AG08395 (cell line): ENCODE measurements around the gene RBM8A.

Experiments
- DNase-seq: peaks from one replicate; pipeline ENCODE4 v3.0.0; 2012; ENCODE audit warnings: mixed read lengths, low spot score

RBM8A gene

DNA sequence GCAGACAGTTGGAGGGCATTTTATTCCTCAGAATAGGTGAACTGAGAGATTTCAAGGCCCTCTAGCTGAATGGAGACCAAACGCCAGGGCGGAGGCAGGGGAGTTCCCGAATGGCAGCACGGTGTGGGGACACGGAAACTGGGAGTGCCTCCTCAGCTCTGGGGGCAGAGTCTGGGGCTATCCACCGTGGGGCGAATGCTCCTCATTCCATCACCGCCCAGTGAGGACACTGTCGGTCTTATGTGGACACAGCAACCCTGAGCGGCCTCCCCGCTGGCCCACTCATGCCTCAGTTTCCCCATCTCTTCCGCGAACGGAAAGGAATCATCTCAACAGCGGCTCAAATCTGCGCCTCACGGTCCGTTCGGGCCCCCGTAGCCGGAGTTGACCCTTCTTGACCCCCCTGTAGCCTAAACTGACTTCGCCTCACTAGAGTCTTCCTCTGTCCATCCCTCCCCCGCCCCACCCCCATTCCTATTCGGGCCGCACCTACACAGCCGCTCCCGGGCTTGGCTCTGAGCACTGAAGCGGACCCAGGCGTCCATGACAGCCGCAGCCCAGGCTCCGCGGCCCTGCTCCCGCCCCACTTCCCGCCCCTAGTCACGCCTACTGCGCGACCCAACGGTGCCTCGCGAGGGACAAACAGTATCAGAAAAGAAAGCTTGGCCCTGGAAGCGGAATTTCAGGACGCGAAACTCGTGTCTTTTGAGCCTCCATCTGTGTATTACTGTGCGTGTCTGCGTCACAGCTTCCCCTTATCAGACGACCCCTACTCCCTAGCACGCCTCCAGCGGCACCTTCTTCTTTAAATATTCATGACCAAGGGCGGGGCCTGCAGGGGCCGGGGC is 8.9 kb downstream of the RBM8A start, which contains the start of gene PEX11B:
Gene PEX11B, minus strand, starts transcription at position 574 of the 848 bp plus-strand sequence. Its CDS starts 29 bp downstream, at position 545.
- DNase-seq: peak; percentile 92

DNA sequence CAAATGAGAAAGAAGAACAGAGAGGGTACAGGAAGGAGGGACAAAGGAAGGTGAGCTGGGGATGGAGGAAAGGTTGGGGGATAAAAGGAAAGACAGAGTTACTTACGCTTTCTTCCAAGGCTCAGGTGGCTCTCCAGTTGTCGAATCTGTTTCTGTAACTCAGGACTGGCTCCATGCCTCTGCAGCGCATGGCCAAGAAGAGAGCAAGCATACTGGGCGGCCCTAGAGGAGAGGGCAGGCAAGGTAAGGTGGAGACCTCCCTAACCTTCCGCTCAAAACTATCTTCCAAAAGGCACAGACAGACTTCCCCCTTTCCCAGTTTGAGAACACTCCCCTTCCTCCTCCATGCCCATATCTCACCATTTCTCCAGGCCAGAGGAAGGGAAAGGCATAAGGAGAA is 9.7 kb downstream of the RBM8A start:
- DNase-seq: no peak

DNA sequence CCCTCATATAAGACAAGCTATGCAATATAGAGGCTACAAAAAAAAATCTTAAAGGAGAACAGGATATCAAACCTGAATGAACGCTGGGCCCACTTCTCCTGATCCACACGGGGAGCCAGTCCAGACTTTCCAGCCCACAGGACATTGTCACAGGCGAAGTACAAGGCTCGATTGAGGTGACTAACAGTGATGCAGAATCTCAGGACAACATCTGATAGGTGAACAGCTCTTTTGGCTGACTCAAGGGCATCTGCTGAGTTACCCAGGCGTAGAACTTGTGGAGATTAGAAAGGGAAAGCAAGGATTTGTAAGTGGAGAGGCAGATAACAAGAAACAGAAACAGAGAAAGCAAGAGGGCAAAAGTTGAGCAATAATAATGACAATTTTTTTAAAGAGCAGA is 10.5 kb downstream of the RBM8A start:
- DNase-seq: no peak

DNA sequence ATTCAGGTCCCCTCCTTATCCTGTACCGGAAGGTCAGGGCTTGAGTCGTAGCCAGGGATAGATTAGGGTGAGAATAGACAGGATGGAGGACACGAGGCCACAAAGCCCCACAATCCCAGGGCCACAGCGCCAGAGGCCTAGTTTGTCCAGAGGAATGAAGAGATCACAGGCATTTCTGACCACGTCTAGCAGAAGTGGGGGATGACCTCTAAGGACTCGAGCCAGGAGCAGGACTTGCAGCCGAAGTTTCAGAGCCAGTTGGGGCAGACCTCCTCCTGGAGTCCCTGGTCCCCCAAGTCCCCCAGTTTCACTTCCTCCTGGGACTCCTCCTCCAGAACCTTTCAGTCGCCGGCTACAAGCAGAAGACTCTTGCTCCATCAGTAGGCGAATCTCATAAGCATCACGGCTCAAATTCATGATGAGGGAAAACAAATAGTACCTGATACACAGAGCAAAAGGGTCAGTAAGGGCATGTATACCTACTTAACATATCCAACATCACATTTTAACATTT is 15.1 kb downstream of the RBM8A start:
- no peak for DNase-seq

DNA sequence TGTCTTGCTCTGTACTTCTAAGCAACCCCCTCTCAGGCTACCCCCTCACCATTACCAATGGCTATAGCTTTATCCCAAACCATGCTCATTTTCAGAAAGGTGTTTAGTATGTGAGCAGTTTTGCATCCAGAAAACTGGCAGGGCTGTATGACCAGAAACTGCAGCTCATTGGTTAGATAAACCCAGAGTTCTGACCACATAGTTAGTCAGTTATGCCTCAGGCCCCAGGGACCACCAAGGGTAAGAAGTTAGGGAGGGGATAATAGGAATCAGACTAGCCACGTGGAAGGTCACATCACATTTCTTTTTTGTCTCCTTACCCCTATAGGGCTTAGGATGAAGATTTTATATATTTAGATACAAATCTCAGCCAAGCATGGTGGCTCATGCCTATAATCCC is 18.6 kb downstream of the RBM8A start:
- peak; percentile 42 for DNase-seq

DNA sequence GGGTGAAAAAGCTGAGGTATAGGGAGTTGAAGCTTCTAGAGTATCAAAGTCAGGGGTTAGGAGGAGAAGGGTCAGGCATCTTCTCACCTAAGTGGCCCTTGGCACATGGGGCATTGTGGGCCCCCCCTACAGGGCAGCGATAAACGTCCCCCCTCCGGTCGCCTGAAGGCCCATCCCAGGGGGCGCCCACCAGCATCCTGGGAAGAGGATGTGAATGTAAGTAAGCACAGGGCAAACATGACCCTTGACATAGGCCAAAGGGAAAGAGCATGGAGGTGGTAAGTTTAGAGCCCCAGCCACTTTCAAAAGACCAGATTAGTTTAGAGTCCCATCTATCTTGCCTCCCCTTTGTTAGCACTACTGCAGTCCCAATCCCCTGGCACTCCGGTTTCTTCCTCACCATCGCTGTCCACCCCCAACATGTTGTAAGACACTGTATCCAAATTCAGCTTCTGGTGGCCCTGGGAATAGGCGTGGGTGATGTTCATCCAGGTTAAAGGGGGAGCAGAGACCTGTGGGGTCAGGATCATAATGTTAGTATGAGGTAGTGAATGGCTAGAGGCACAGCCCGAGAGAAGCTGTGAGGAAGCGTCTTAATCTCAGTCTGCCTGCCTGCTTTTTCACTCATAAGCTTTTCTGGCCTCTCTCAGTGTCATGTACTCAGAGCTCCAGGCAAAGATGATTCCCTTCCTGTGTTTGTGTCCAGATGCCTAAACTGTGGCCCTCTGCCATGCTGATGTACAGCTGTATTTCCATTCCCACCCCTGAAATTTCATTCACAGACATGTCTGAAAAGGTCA is 20.1 kb downstream of the RBM8A start:
- DNase-seq: no peak

DNA sequence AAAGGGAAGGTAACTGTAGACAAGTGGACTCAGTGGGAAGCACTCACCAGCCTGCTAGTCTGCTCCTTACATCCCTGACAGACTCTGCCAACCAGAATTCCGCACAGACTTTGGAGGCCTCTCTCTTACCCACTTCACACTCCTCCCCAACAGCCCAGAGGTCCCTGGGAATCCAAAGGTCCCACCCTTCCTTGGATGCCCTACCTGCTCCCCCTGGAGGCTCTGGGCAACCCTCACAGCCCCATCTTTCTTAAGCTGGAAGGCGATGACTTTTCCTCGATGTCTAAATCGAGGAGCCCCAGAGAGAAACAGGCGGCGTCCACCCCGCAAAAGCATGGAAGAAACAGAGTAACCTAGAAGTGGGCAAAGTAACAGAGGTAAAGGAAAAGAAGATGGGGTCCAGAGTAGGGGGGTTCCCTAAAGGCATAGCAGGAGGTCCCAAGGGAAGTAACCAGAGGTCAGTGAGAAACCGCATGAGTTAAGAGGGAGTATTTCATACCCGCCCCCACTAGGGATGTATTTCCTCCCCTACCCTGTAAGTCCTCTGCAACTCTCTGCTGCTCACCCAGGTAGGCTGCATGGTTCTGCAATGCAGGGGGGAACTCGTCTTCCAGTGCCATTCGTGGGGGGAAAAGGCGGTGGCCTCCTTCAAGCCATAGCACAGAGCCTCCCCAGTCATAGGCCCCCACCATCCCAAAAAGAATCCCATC is 25.8 kb downstream of the RBM8A start:
- no peak for DNase-seq

DNA sequence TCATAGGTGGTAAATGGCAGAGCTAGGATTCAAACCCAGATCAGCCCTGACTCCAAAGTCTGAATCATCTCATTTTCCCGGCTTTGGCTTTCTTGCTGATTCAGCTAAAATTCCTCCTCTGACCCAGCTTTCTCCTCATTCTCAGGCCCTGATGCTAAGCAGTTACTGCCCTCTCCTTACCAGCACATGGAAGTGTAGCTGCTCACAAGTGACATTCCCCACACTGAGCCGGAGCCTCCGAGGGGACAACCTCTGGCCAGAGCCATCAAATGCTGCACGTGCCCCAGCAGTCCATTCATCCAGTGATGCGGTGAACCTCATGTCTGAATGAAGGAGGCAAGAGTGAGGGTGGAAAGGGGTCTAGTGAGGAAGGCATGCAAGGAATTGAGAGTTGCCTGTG is 28.5 kb downstream of the RBM8A start:
- no peak for DNase-seq

DNA sequence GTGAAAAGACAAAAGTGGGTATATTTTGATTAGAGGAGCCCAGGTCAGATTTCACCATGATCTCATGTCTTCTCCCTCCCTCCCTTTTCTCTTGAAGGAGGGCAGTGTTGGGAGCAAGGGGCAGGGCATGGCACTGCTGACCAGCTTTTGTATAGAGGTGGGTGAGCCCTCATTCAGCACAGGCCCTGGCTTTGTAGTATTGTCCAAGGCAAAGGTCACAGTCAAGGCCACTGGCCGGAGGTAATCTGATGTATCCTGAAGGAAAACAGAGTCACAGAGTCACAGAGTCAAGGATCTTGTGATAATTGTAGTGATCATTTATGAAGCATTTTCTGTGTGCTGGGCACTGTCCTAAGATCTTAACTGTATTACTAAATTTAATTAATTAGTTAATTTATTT is 29.3 kb downstream of the RBM8A start:
- DNase-seq: no peak

DNA sequence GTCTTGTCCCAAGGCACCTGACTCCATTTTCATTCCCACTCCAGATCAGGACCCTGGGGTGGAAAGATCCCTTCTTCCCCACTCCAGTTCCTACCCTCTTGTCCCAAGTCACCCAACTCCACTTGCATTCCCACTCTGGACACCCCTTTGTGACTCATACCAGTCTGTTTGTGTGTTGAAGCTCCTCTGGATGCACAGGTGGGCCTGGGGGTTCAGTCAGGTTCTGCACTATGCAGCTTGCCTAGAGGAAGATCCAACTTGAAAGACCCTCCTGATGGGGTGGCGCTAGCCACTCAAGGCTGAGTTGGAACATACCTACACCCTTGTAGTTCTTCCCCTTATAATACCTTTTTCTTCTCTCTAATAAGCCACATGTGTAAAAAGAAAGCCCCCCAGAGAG is 31.8 kb downstream of the RBM8A start:
- no peak for DNase-seq

DNA sequence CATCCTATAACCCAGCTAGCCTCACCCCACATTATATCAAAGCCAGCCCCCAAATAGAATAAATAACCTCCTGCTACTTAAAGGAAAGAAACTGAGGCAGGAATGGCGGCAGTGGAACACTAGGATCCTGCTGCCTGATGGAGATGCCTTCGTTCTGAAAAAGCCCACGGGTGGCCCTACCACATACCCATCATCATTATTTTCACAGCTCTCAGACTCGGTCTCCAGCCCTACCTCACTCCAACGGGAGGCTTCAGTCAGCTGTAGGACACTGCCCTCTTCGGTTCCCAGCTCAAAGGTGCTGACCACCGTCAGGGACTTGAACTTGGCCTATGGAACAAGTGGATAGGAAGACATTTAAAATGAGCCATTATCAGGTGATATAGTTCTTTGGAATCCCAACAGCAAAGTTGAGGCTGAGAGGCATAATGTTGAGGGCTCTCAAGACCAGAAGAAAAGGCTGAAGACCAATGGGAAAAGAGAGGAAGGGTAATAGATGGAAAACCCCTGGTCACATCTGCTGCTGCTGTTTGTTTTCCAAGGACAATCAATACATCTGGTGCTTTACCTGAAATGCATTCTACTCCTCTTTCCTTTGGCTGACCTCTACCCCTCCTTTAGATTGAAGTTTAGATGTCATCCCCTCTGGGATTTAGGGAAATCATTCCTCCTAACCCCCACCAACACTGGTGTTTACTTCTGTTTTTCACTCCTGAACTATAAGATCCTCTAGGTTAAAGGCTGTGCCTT is 33.8 kb downstream of the RBM8A start:
- DNase-seq: no peak

DNA sequence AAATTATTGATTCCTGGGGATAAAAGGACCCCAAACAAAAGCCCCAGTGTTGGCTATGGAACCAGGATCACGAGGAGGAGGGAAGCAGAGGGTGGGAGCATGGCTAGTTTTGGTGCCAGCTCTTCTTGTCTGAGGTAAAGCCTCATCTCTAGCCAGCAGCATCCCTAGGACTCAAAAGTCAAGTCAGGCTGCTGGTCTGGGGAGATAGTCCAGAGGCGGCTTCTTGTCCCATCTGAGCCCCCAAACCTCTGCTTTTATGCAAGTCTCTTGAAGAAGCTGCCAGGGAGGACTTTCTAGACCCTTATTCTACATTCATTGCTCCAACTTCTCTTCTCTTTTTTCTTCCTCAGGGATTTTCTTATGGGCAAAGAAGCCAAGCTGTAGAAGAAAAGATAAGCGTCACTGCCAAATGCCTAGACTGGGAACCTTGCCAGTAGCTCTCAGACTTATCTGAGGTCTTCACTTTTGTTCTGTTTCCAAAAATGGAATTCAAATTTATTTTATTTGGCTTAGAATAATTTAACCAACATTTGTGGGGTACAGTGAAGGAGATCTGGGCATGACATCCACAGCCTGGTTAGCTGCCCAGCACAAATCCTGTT is 34.7 kb downstream of the RBM8A start:
- no peak for DNase-seq

DNA sequence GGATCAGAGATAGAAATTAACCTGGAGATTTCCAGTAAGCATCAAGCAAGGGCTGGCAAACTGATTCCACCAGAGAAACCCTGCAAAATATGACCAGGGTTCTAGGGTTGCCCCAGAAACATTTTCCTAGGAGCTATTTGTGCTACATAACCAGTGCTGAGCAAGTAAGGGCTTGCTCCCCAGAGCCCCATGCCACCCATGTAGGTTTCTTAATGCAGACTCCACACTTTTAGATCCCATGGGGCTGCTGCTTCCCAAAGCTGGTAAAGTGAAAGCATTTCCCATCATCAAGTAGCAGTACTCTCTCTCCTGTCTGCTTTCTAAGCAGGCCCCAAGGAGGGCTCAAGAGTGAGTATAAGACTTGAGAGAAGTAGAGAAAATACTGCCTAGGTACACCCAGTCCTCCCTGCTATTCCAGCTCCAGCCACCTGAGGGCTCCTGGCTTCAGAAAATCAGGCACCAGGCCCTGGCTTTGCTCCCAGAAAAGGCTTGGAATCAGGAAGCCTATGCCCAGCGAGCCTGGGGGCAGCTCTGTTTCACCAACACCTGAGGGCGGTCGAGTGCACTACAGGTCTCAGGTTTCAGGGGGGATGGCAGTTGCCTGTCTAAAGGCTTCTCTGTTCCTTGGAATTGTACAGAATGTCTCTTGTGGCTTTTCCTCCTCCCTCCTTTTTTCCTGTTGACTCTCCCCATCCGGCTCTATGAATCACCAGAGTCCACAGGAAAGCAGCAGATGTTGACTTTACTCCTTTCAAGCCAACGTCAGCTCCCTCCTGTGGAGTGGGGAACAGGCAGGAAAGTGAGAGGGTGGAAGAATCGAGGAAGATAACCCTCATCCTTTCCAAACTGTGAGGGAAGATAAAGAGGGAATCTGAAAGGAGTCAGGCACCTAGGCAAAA is 35.4 kb downstream of the RBM8A start:
- DNase-seq: peak; percentile 96

DNA sequence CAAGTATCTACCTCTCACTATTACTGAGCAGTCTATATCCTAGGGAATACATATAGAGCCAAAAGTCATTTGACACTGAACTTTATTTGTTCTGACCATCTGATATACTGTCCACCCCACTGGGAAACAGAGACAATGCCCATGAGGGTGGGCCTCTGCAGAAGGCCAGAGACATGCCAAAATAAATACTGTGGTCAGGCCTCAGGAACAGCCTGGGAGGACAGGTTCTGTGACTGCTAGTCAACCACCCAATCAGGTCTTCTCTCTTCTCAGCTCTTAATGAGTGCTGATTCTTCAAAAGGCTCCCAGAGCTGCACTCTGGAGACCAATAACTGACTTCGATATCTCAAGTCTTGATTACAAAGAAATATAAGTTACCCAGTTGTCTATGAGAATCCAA is 36.1 kb downstream of the RBM8A start:
- DNase-seq: no peak

DNA sequence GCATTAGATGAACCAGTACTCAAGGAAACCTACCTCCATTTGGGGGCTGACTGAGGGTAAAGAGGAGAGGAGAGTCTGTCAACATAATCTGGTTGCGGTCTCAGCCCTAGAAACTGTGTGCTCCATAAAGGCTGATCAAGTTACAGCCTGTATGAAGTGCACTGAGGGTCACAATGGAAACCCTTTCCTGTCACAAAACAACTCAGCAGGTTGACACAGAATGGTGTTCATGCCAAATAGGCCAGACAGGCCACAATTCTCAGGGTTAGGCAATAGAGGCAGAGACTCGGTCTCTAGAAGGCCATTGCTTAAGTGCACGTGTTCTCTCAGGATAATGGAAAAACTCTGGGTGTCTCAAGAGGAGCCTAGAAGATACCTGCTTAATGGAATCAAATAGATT is 37.6 kb downstream of the RBM8A start:
- no peak for DNase-seq

DNA sequence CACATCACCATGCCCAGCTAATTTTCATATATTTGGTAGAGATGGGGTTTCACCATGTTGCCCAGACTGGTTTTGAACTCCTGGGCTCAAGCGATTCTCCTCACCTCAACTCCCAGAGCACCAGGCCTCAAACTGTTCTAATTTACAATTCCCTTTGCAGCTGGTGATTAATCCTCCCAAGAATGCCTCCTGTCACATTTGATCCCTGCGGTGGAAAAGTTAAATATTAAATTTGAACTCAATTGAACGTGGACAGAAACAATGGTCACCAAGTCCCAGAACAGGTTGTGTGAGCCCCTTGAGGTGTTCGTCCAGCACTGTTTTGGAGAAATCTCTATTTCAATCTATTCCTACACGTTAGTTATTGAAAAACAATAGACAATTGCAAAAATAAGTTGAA is 39.7 kb downstream of the RBM8A start:
- no peak for DNase-seq

DNA sequence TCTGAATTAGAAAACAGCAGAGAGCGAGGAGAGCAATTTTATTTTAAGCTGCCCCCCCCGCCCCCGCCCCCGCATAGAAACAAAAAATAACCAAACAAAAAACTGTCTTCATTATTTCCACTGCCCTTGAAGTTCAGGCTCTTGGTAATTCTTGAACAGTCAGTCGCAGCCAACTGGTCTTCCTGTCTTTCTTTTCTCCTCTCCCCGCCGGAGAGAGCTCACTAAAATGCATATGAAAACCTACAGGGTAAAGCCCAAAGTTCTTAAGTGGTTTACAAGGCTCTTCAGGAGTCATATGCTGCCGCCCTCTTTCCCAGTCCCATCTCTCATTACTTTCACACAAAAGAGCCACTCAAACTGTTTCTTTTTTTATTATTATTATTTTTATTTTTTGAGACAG is 40.5 kb downstream of the RBM8A start:
- no peak for DNase-seq

DNA sequence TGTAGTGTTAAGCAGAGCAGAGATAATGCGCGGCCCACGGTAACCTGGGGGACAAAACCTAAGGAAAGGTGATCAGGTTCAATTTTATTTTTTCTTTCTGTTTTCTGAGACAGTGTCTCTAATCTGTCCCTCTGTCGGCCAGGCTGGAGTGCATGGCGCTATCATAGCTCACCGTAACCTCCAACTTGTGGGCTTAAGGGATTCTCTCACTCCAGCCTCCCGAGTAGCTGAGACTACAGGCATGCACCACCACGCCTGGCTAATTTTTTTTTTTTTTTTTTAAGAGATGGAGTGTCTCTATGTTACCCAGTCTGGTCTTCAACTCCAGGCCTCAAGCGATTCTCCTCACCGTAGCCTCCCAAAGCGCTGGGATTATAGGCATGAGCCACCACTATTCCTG is 40.9 kb downstream of the RBM8A start:
- no peak for DNase-seq

DNA sequence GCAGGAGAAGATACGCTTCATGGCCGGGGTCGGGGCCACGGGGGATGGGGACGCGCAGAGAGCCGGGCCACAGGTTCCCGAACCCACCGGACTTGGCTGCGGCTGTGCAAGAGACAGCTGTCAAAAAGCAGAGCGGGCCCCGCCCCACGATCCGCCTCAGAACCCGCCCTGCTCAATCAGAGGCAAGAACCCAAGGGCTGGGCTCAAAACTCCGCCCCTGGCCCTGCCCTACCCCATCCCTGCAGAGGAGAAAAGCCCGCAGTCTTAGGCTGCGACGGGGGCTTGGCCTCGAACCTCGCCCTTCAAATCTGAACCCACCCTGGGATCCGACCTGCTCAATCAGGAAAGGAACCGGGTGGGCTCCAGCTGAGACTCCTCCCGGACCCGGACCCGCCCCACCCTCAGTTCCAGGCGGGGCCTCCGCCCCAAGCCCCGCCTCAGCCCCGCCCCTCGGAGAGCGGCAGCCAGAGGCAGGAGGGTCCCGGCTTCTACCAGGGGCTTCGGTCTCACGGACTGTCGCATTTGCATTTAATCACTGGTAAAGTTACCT is 41.5 kb downstream of the RBM8A start, which contains the start of gene ANKRD35:
Gene ANKRD35, minus strand, starts transcription at position 129 of the 550 bp plus-strand sequence. Its CDS starts 108 bp downstream, at position 21.
- peak; percentile 94 for DNase-seq

DNA sequence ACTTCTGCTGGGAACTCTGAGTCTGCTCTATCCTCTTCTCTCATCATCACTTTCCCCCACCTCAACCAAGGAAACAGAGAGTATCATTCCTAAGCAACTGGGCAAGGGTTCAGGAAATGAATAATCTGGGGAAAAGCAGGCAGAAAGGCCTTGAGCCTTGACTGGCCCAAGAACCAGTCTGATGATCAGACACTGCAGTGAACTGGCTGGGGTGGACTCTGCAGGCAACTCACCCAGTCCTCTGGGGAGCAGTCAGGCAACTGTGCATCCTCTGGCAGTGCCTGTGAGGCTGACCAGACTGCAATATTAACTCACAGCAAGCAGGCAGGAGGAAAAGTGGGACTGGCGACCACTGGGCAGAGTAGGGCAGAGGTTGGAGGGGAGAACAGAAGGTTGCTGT is 42.6 kb downstream of the RBM8A start:
- peak; percentile 73 for DNase-seq
